ENCODE results near the gene SLC8A2. TPM values are rescaled to one million over a fixed set of nuclear protein-coding genes. Genes with fewer than 3 reads are reported as not detected.
"Not testable (repeated sequence)": the region's sequence is repeated elsewhere in the genome, so short reads cannot be mapped to it uniquely, and the experiment has no call there.

The SLC8A2 gene
- total RNA-seq, 1 donor from 2014 or later = 0.27 TPM

- TF ChIP-seq CTCF (IDR thresholded peaks at IDR 0.05) = no peak
- Histone ChIP-seq H3K4me1 (no peaks in the 10 kb centered on the region), H3K27me3 (ENCODE audit: low read depth) (peaks cover 7% of the 10 kb centered on the region), H3K36me3 (no peaks in the 10 kb centered on the region), H3K27ac (no peak overlapping the region), H3K4me3 (no peak overlapping the region), H3K9me3 (no peaks in the 10 kb centered on the region)
- no peak for ATAC-seq
- no peak for DNase-seq
- intact Hi-C loops (cut with DNase I) = no loop called here
Measured at GRCh38 chr19:47390533-47391488, 80.9 kb downstream of the SLC8A2 start.

- no peaks in the 10 kb centered on the region for H3K4me1 ChIP-seq
- H3K27me3 ChIP-seq (ENCODE audit: low read depth) = peaks cover 7% of the 10 kb centered on the region
- H3K4me3 ChIP-seq = no peak overlapping the region
- DNase-seq (peak; percentile 86), ATAC-seq (peak; percentile 85 to 89)
- no peaks in the 10 kb centered on the region for H3K9me3 ChIP-seq
- TF ChIP-seq CTCF (IDR thresholded peaks at IDR 0.05) = no peak
- no peaks in the 10 kb centered on the region for H3K36me3 ChIP-seq
- intact Hi-C loops (cut with DNase I) = no loop called here
- peak overlapping the region; percentile 67 for H3K27ac ChIP-seq
Measured at GRCh38 chr19:47389150-47389556, 82.5 kb downstream of the SLC8A2 start.

GRCh38 chr19:47388721-47389120 is 83.0 kb downstream of the SLC8A2 start:
- H3K4me1 ChIP-seq; DNase-seq; H3K36me3 ChIP-seq; H3K9me3 ChIP-seq; H3K4me3 ChIP-seq; intact Hi-C loops (cut with DNase I); H3K27me3 ChIP-seq (ENCODE audit: low read depth): not testable (repeated sequence)
- H3K27ac ChIP-seq = peak overlapping the region; percentile 67
- ATAC-seq = peak; percentile 67 to 73

- not testable (repeated sequence) for H3K36me3 ChIP-seq, DNase-seq
Measured at GRCh38 chr19:47387623-47388022, 84.1 kb downstream of the SLC8A2 start.

GRCh38 chr19:47386582-47386981 is 85.1 kb downstream of the SLC8A2 start:
- H3K4me1 ChIP-seq; H3K4me3 ChIP-seq; H3K27ac ChIP-seq; intact Hi-C loops (cut with DNase I); DNase-seq; H3K36me3 ChIP-seq; ATAC-seq; H3K27me3 ChIP-seq (ENCODE audit: low read depth); H3K9me3 ChIP-seq: not testable (repeated sequence)

More at GRCh38 chr19:47387623-47388022, 84.1 kb downstream of the SLC8A2 start:
- intact Hi-C loops (cut with DNase I); ATAC-seq; H3K27ac ChIP-seq; H3K27me3 ChIP-seq (ENCODE audit: low read depth); H3K4me3 ChIP-seq; H3K4me1 ChIP-seq; H3K9me3 ChIP-seq: not testable (repeated sequence)

- H3K4me1 ChIP-seq; H3K9me3 ChIP-seq; H3K27me3 ChIP-seq (ENCODE audit: low read depth); H3K4me3 ChIP-seq; DNase-seq; H3K27ac ChIP-seq; intact Hi-C loops (cut with DNase I); ATAC-seq: not testable (repeated sequence)
- H3K36me3 ChIP-seq = peaks cover 30% of the 10 kb centered on the region
Measured at GRCh38 chr19:47384533-47384932, 87.2 kb downstream of the SLC8A2 start.

GRCh38 chr19:47383890-47384289 is 87.8 kb downstream of the SLC8A2 start:
- H3K27ac ChIP-seq; intact Hi-C loops (cut with DNase I); H3K4me3 ChIP-seq; H3K9me3 ChIP-seq; H3K27me3 ChIP-seq (ENCODE audit: low read depth); DNase-seq; H3K4me1 ChIP-seq; ATAC-seq: not testable (repeated sequence)
- H3K36me3 ChIP-seq = peaks cover 36% of the 10 kb centered on the region

- peak; percentile 80 for DNase-seq
- Histone ChIP-seq H3K36me3 (peaks cover 55% of the 10 kb centered on the region), H3K27ac (peak overlapping the region; percentile 11), H3K27me3 (ENCODE audit: low read depth) (no peaks in the 10 kb centered on the region), H3K4me1 (no peaks in the 10 kb centered on the region), H3K4me3 (no peak overlapping the region), H3K9me3 (no peaks in the 10 kb centered on the region)
- intact Hi-C loops (cut with DNase I) = no loop called here
- peak; percentile 42 to 63 for ATAC-seq
- no peak for TF ChIP-seq CTCF (IDR thresholded peaks at IDR 0.05)
Measured at GRCh38 chr19:47381653-47382279, 89.9 kb downstream of the SLC8A2 start.

Data from lower lobe of right lung (tissue), 2 donors.